RWPE2 (cell line): Measurements from ENCODE around the gene RBM47.

Source experiments
- ATAC-seq: fragments of 200-7000 bp; cut with Tn5 transposase; 3 replicates; pipeline ENCODE4 v1.9.1; 2021; ENCODE audit warnings: low read depth
- DNase-seq: peaks from one replicate; pipeline ENCODE4 v3.0.0-alpha.2; 2020; ENCODE audit warnings: low spot score
- H3K27ac ChIP-seq: fragments of 450-650 bp; 2 replicates; pipeline ENCODE4 v1.5.1; 2017; ENCODE audit warnings: mild to moderate bottlenecking; ENCODE audit not compliant: poor library complexity, severe bottlenecking
- H3K27me3 ChIP-seq: fragments of 250-450 bp; sonication (Bioruptor Pico); 2 replicates; pipeline ENCODE4 v1.5.1; 2021; ENCODE audit warnings: mild to moderate bottlenecking, moderate library complexity; ENCODE audit not compliant: insufficient read depth, poor library complexity, severe bottlenecking
- H3K36me3 ChIP-seq: fragments of 250-450 bp; sonication (Bioruptor Pico); 2 replicates; pipeline ENCODE4 v1.5.1; 2020; ENCODE audit warnings: low read depth, mild to moderate bottlenecking, moderate library complexity
- H3K4me1 ChIP-seq: fragments of 250-450 bp; sonication (Bioruptor Pico); 2 replicates; pipeline ENCODE4 v1.5.1; 2021; ENCODE audit warnings: mild to moderate bottlenecking, moderate library complexity; ENCODE audit not compliant: insufficient read depth, poor library complexity, severe bottlenecking
- H3K4me3 ChIP-seq: fragments of 250-450 bp; sonication (Bioruptor Pico); 2 replicates; pipeline ENCODE4 v1.5.1; 2021; ENCODE audit warnings: mild to moderate bottlenecking, moderate library complexity; ENCODE audit not compliant: severe bottlenecking
- H3K9me3 ChIP-seq: fragments of 250-450 bp; sonication (Bioruptor Pico); 2 replicates; pipeline ENCODE4 v1.5.1; 2021; ENCODE audit warnings: mild to moderate bottlenecking, moderate library complexity; ENCODE audit not compliant: severe bottlenecking
- TF ChIP-seq, protein P1 (sequence below): fragments of 450-650 bp; IDR thresholded peaks from one replicate; pipeline ENCODE4 v1.5.1; 2017; ENCODE audit warnings: mild to moderate bottlenecking, moderate library complexity; ENCODE audit not compliant: poor library complexity, severe bottlenecking

Gene RBM47

GRCh38 chr4:40626183-40626990, 3.3 kb downstream of the RBM47 start:
- Histone ChIP-seq H3K4me1 (peaks cover 42% of the 10 kb centered on the region), H3K27ac (peak overlapping the region; percentile 8), H3K36me3 (no peaks in the 10 kb centered on the region), H3K9me3 (no peaks in the 10 kb centered on the region), H3K27me3 (no peaks in the 10 kb centered on the region), H3K4me3 (peak overlapping the region; percentile 53)
- DNase-seq (no peak), ATAC-seq (no peak)
- TF ChIP-seq, protein P1, sequence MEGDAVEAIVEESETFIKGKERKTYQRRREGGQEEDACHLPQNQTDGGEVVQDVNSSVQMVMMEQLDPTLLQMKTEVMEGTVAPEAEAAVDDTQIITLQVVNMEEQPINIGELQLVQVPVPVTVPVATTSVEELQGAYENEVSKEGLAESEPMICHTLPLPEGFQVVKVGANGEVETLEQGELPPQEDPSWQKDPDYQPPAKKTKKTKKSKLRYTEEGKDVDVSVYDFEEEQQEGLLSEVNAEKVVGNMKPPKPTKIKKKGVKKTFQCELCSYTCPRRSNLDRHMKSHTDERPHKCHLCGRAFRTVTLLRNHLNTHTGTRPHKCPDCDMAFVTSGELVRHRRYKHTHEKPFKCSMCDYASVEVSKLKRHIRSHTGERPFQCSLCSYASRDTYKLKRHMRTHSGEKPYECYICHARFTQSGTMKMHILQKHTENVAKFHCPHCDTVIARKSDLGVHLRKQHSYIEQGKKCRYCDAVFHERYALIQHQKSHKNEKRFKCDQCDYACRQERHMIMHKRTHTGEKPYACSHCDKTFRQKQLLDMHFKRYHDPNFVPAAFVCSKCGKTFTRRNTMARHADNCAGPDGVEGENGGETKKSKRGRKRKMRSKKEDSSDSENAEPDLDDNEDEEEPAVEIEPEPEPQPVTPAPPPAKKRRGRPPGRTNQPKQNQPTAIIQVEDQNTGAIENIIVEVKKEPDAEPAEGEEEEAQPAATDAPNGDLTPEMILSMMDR, result no peak

- H3K27me3 ChIP-seq, result no peaks in the 10 kb centered on the region
- TF ChIP-seq, protein P1, result no peak
- H3K9me3 ChIP-seq, result no peaks in the 10 kb centered on the region
- peaks cover 40% of the 10 kb centered on the region for H3K4me1 ChIP-seq
- ATAC-seq (no peak), DNase-seq (no peak)
- H3K4me3 ChIP-seq, result no peak overlapping the region
- no peaks in the 10 kb centered on the region for H3K36me3 ChIP-seq
- no peak overlapping the region for H3K27ac ChIP-seq
These were observed 6.0 kb downstream of the RBM47 start for GRCh38 chr4:40623707-40624106.

GRCh38 chr4:40622913-40623312, 6.8 kb downstream of the RBM47 start:
- TF ChIP-seq, protein P1, result no peak
- Histone ChIP-seq H3K4me3 (no peak overlapping the region), H3K4me1 (peaks cover 40% of the 10 kb centered on the region), H3K27me3 (no peaks in the 10 kb centered on the region), H3K9me3 (no peaks in the 10 kb centered on the region), H3K27ac (no peak overlapping the region), H3K36me3 (no peaks in the 10 kb centered on the region)
- DNase-seq, result no peak
- ATAC-seq, result peak; percentile 35; the same call in 1 of the 3 replicates

- Histone ChIP-seq H3K4me3 (no peak overlapping the region), H3K36me3 (no peaks in the 10 kb centered on the region), H3K9me3 (no peaks in the 10 kb centered on the region), H3K27me3 (no peaks in the 10 kb centered on the region), H3K4me1 (peaks cover 30% of the 10 kb centered on the region), H3K27ac (peak overlapping the region; percentile 71)
- peak; percentile 79 for DNase-seq
- peak; percentile 80 for ATAC-seq
- TF ChIP-seq, protein P1, result no peak
These were observed 7.8 kb downstream of the RBM47 start for GRCh38 chr4:40621592-40622512.
